GM21717 (cell line): Measurements from ENCODE around the gene COMMD6.

Experiments used
- ATAC-seq: cut with Tn5 transposase; IDR thresholded peaks from one replicate; pipeline ENCODE4 v1.9.1; 2021; ENCODE audit warnings: mild to moderate bottlenecking, moderate library complexity; ENCODE audit not compliant: unreplicated experiment

Gene COMMD6

GRCh38 chr13:75533861-75534260 lies 3.8 kb downstream of the COMMD6 start:
- ATAC-seq, result no peak

GRCh38 chr13:75530549-75530961 lies 7.1 kb downstream of the COMMD6 start:
- peak; percentile 59 for ATAC-seq

GRCh38 chr13:75521956-75522355 lies 15.7 kb downstream of the COMMD6 start:
- ATAC-seq, result no peak

- ATAC-seq, result no peak
Observed at GRCh38 chr13:75518439-75519088, 19.1 kb downstream of the COMMD6 start.

GRCh38 chr13:75514080-75514995 lies 23.3 kb downstream of the COMMD6 start:
- ATAC-seq, result no peak

GRCh38 chr13:75513271-75513670 lies 24.4 kb downstream of the COMMD6 start:
- no peak for ATAC-seq

- ATAC-seq, result peak; percentile 92
Observed at GRCh38 chr13:75512253-75512652, 25.4 kb downstream of the COMMD6 start.

- no peak for ATAC-seq
Observed at GRCh38 chr13:75511051-75511625, 26.5 kb downstream of the COMMD6 start.

GRCh38 chr13:75508002-75508548 lies 29.6 kb downstream of the COMMD6 start:
- no peak for ATAC-seq

- no peak for ATAC-seq
Observed at GRCh38 chr13:75507027-75508001, 30.3 kb downstream of the COMMD6 start.

- ATAC-seq, result no peak
Observed at GRCh38 chr13:75506018-75506417, 31.6 kb downstream of the COMMD6 start.

GRCh38 chr13:75505327-75505726 lies 32.3 kb downstream of the COMMD6 start:
- no peak for ATAC-seq

- ATAC-seq, result no peak
Observed at GRCh38 chr13:75495938-75496337, 41.7 kb downstream of the COMMD6 start.

- no peak for ATAC-seq
Observed at GRCh38 chr13:75494491-75494890, 43.1 kb downstream of the COMMD6 start.

GRCh38 chr13:75493156-75493555 lies 44.5 kb downstream of the COMMD6 start:
- ATAC-seq, result no peak

- no peak for ATAC-seq
Observed at GRCh38 chr13:75492389-75492788, 45.3 kb downstream of the COMMD6 start.

- ATAC-seq, result no peak
Observed at GRCh38 chr13:75491376-75491775, 46.3 kb downstream of the COMMD6 start.

- peak; percentile 92 for ATAC-seq
Observed at GRCh38 chr13:75489502-75490263, 48.0 kb downstream of the COMMD6 start.
